ENCODE data around the gene NR4A1.

NR4A1 gene

DNA sequence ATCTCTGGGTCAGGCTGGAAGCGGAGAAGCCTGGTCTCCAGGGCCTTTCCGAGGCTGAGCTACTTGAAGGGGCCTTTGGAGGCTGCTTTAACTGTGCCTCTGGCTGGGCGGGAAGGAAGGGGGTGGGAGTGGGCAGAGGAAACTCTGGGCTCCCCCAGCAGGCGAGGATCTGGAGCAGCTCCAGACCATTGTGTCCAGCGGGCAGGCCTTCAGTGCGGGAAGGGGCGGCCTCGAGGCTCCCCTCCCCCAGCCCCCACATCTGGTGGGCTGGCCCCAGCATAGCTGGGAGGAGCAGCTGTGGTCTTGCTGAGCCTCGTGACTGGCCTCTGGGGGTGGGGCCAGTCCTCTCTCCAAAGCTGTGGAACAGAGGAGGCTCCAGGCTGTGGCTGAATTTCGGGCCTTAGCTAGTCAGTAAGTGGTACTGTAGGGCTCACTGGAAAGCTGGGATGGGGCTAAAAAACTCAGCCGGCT is 41.1 kb upstream of the NR4A1 start:
- TF ChIP-seq CTCF (conservative IDR thresholded peaks at IDR 0.05; ENCODE audit: low read depth) = no peak
- H3K27ac ChIP-seq = no peak overlapping the region
- CTCF ChIA-PET = interaction anchor here (0.9 to 2.3 kb wide), 5 partner anchors 10 to 111 kb away, joined by 3 to 12 read pairs (median 3); no protein-coding TSS in a partner anchor
- DNase-seq (ENCODE audit: low spot score) = no peak
- POLR2A ChIA-PET (ENCODE audit: low non-redundant PET) = no interaction called here

- ChIA-PET CTCF (interaction anchor here (0.9 to 2.3 kb wide), 5 partner anchors 9 to 111 kb away, joined by 3 to 12 read pairs (median 3); no protein-coding TSS in a partner anchor), POLR2A (ENCODE audit: low non-redundant PET) (no interaction called here)
- H3K27ac ChIP-seq = no peak overlapping the region
- DNase-seq (ENCODE audit: low spot score) = no peak
- TF ChIP-seq CTCF (conservative IDR thresholded peaks at IDR 0.05; ENCODE audit: low read depth) = no peak
These were observed 40.3 kb upstream of the NR4A1 start for GRCh38 chr12:52010692-52011601.

DNA sequence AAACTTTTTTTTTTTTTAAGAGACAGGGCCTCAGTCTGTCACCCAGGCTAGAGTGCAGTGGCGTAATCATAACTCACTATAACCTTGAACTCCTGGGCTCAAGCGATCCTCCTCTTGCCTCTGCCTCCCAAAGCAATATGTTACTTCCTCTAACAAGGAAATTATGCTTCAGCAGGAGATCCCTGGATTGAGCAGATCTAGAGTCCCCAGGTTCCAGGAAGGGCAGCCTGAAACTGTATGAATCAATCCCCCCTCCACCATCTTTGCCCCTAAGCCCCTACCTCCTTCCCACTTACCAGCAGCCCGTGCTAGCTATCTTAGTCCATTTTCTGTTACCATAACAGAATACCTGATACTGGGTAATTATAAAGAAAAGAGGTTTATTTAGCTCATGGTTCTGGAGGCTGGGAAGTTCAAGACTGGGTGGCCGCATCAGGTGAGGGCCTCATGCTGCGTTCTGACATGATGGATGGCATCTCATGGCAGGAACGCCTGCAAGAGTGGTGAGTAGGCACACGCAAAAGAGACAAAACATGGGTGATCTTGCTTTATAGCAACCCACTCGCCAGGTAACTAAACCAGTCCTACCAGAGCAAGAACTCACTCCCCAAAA is 39.5 kb upstream of the NR4A1 start:
- DNase-seq (ENCODE audit: low spot score) = no peak
- ChIA-PET POLR2A (ENCODE audit: low non-redundant PET) (no interaction called here), CTCF (interaction anchor here (0.9 kb wide), 1 partner anchor 9 kb away, joined by 3 read pairs; no protein-coding TSS in a partner anchor)
- no peak overlapping the region for H3K27ac ChIP-seq
- TF ChIP-seq CTCF (conservative IDR thresholded peaks at IDR 0.05; ENCODE audit: low read depth) = no peak

DNA sequence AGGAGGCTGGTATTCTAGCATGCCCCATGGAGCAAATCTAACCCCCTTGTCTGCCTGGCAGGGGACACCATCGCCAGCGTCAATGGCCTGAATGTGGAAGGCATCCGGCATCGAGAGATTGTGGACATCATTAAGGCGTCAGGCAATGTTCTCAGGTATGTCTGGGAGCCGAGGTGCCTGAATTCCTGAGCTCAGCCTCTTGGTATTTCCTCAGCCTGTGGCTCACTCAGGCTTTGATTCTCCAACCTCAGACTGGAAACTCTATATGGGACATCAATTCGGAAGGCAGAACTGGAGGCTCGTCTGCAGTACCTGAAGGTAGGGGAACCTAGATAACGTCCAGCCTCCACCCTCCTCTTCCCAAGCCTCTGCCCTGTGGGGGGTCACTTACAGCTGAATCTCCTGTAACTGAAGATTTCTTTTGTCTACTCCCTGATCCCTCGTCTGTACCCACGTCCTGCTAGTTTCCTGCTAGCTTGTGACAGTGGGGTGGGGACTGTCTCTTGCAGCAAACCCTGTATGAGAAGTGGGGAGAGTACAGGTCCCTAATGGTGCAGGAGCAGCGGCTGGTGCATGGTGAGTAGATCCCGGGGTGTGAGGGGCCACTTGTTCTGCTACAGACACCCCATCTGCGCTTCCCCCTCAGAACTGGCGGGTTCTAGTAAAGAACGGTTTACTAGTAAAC is 37.5 kb upstream of the NR4A1 start:
- ChIA-PET POLR2A (ENCODE audit: low non-redundant PET) (interaction anchor here (0.7 kb wide), 1 partner anchor 258 kb away, joined by 3 read pairs; no protein-coding TSS in a partner anchor), CTCF (interaction anchor here (0.7 to 1.4 kb wide), 2 partner anchors 10 to 12 kb away, joined by 3 to 9 read pairs; no protein-coding TSS in a partner anchor)
- DNase-seq (ENCODE audit: low spot score) = no peak
- no peak overlapping the region for H3K27ac ChIP-seq
- no peak for TF ChIP-seq CTCF (conservative IDR thresholded peaks at IDR 0.05; ENCODE audit: low read depth)

DNA sequence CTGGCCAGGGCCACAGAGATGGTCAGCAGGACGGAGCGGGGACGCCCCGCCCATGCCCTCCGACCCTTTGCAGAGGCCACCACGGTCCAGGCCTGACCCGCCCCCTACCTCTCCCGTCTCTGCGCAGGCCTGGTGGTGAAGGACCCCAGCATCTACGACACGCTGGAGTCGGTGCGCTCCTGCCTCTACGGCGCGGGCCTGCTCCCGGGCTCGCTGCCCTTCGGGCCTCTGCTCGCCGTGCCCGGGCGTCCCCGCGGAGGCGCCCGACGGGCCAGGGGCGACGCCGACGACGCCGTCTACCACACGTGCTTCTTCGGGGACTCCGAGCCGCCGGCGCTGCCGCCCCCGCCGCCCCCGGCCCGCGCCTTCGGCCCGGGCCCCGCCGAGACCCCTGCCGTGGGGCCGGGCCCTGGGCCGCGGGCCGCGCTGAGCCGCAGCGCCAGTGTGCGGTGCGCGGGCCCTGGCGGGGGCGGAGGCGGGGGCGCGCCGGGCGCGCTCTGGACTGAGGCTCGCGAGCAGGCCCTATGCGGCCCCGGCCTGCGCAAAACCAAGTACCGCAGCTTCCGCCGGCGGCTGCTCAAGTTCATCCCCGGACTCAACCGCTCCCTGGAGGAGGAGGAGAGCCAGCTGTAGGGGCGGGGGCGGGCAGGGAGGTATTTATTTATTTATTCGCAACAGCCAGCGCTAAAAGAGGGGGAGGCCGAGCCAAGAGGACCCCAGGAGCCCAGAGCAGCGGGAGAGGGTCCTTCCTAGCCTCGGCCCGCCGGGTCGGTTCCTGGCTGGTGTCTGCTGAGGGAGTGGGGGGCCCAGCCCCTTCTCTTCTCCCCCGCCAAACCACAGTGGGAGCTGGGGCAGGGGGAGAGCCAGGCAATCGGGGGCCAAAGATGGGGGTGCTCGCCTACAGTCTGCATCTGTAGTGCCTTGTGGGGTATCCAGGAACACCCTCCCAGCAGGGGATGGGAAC is 36.4 kb upstream of the NR4A1 start:
- no peak for TF ChIP-seq CTCF (conservative IDR thresholded peaks at IDR 0.05; ENCODE audit: low read depth)
- DNase-seq (ENCODE audit: low spot score) = no peak
- ChIA-PET POLR2A (ENCODE audit: low non-redundant PET) (no interaction called here), CTCF (interaction anchor here (0.6 to 1.8 kb wide), 4 partner anchors 10 to 45 kb away, joined by 3 to 7 read pairs (median 5); no protein-coding TSS in a partner anchor)
- no peak overlapping the region for H3K27ac ChIP-seq
